Measurements from ENCODE around the gene EIF4E3. TPM values are rescaled to one million over a fixed set of nuclear protein-coding genes. Genes with fewer than 3 reads are reported as not detected.

The EIF4E3 gene
- total and polyA plus RNA-seq, 10 of the 15 experiments (the other 5 are each of a cell fraction or from before 2014, with no cell fraction given), result 0.05 to 0.38 (median 0.16) TPM; not detected in 1

- TF ChIP-seq NKRF (conservative IDR thresholded peaks at IDR 0.05) (no peak), ATF2 (IDR thresholded peaks at IDR 0.05; ENCODE audit: low read length) (no peak), IRF4 (IDR thresholded peaks at IDR 0.05; ENCODE audit: low read depth, low read length) (no peak), CBX5 (IDR thresholded peaks at IDR 0.05; ENCODE audit: low read depth) (no peak), ZBTB33 (IDR thresholded peaks at IDR 0.05) (no peak), ATF7 (IDR thresholded peaks at IDR 0.05; ENCODE audit: low read depth) (no peak)
Measured at GRCh38 chr3:71692139-71692538, 33.1 kb downstream of the EIF4E3 start (continued).

- Histone ChIP-seq H3K4me1 (ENCODE audit: control insufficient read depth, insufficient read depth, low read length) (no peaks in the 10 kb centered on the region), H3K4me3 (no peak overlapping the region), H3K4me2 (ENCODE audit: control insufficient read depth, insufficient read depth) (no peak overlapping the region), H3K36me3 (ENCODE audit: control insufficient read depth in 2 of 2, insufficient read depth in 2 of 2, low read length in 1 of 2) (no peaks in the 10 kb centered on the region), H3K9ac (ENCODE audit: control insufficient read depth, insufficient read depth, low read length) (no peak overlapping the region), H4K20me1 (ENCODE audit: control insufficient read depth, insufficient read depth) (no peaks in the 10 kb centered on the region), H3K79me2 (ENCODE audit: control insufficient read depth, insufficient read depth, low read length) (no peaks in the 10 kb centered on the region), H3K9me3 (replicated peaks; ENCODE audit: control insufficient read depth, insufficient read depth, low read length) (no peaks in the 10 kb centered on the region), H3K27ac (ENCODE audit: control insufficient read depth, insufficient read depth) (no peak overlapping the region), H3K27me3 (replicated peaks in 1 of 2; ENCODE audit: control insufficient read depth in 2 of 2, insufficient read depth in 2 of 2, low read length in 1 of 2) (peaks cover 0 to 1% of the 10 kb centered on the region in 2 experiments; a peak in 1 of 4 replicates), H2AFZ (ENCODE audit: control insufficient read depth, low read depth, low read length) (no peak overlapping the region)
- BruUV-seq (replicated peaks), result no TSS peak
- FAIRE-seq, result no peak
- CTCF ChIA-PET, result interaction anchor here (0.7 to 1.0 kb wide), 2 partner anchors 9 to 1106 kb away, joined by 3 to 4 read pairs; no protein-coding TSS in a partner anchor
- POLR2A ChIA-PET, result no interaction called here
- 42% methylated on average over 4 of the region's 4 CpGs for WGBS (ENCODE audit: insufficient coverage, insufficient replicate concordance, low lambda C conversion rate, missing lambda C conversion rate)
- no peak for DNase-seq (ENCODE audit: low read depth, low spot score)
- in situ Hi-C loops (cut with MboI), result no loop called here
- RAD21 ChIA-PET (ENCODE audit: unreplicated experiment), result no interaction called here
- no peak for ATAC-seq
- intact Hi-C loops (cut with micrococcal nuclease; ENCODE audit: unreplicated experiment), result no loop called here
- SMC1A ChIA-PET (ENCODE audit: uncharacterized antibody, unreplicated experiment), result no interaction called here
- TF ChIP-seq CREM (IDR thresholded peaks at IDR 0.05; ENCODE audit: low read depth), result no peak
- TF ChIP-seq NR2C1 (IDR thresholded peaks at IDR 0.05), result no peak
- no peak for TF ChIP-seq EZH2 (IDR thresholded peaks at IDR 0.05; ENCODE audit: borderline replicate concordance, control insufficient read depth, low read depth, low read length)
- TF ChIP-seq TCF7 (IDR thresholded peaks at IDR 0.05; ENCODE audit: borderline replicate concordance), result no peak
- no peak for TF ChIP-seq ATF2 (IDR thresholded peaks at IDR 0.05; ENCODE audit: low read length)
- TF ChIP-seq JUNB (IDR thresholded peaks at IDR 0.05), result no peak
- TF ChIP-seq EP300 (IDR thresholded peaks at IDR 0.05; ENCODE audit: borderline replicate concordance in 1 of 2, control insufficient read depth in 1 of 2, low read depth in 2 of 2, low read length in 2 of 2), result no peak
- no peak for TF ChIP-seq CBFB (IDR thresholded peaks at IDR 0.05; ENCODE audit: low read depth)
- no peak for TF ChIP-seq CREB1 (IDR thresholded peaks at IDR 0.05; ENCODE audit: low read depth)
- TF ChIP-seq MXI1 (IDR thresholded peaks at IDR 0.05; ENCODE audit: low read depth, low read length), result no peak
Measured at GRCh38 chr3:71690341-71690841, 34.8 kb downstream of the EIF4E3 start.

All from GM12878 (cell line).